Stimulated activated CD8-positive, alpha-beta memory T cell treated with anti-CD3 and anti-CD28 coated beads, Interleukin-7, amount 100 ng/mL, for 4 hours (primary cell): ENCODE data around the gene DCHS2.
"Not testable (repeated sequence)": the region's sequence is repeated elsewhere in the genome, so short reads cannot be mapped to it uniquely, and the experiment has no call there.

Experiments used
- DNase-seq, 2 donors: peaks; one replicate each; pipeline ENCODE4 v3.0.0-alpha.2; 2020; ENCODE audit warnings: low read depth in 2 of 2

The DCHS2 gene

DNA sequence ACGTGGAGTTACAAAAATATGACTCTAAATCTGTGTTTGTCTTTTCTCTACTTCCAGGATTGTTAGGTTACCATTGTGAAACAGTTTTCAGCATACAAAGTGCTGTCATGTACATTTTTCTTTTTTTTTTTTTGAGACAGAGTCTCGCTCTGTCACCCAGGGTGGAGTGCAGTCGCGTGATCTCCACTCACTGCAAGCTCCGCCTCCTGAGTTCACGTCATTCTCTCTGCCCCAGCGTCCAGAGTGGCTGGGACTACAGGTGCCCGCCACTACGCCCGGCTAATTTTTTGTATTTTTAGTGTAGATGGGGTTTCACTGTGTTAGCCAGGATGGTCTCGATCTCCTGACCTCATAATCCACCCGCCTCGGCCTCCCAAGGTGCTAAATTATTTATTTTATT lies 274.2 kb downstream of the DCHS2 start:
- DNase-seq: not testable (repeated sequence)

- DNase-seq: no peak
These were observed 280.1 kb downstream of the DCHS2 start for GRCh38 chr4:154211506-154211905.

DNA sequence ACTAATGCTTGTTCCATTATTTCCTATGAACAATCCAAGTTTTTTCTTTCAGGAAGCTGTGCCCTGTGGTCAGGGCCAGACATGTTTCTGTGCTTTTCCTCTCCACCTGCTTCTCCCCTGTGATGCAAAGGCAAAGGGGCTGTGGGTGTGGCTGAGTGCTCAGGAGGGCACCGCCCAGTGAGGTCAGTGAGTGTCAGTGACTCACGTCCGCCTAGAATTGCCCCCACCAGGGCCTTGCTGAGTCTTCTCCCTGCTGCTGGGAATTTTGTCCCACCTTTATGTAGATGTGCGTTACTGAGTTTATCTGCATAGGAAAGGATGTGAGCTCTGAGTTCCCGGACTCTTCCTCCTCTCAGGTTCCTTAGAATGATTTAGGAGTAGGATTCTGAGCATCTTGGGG lies 283.2 kb downstream of the DCHS2 start:
- DNase-seq: no peak

DNA sequence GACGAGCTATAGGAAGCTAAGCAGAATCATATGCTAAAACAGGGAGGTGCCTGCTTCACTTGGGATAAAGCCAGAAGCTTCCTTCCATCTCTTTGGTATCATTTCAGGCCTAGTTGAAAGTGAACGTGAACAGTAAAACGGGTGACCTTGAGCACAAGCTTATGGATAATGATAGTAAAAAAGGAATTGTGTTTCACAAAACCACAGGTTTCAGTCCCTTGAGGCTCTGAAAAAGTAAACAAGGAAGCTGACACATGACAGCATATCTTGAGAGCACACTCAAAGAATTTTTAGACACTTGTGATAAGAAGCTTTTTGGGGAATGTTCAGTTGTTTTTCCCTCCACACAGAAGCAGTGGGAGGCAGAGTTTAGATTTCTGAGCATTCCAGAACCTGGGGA lies 286.1 kb downstream of the DCHS2 start:
- no peak for DNase-seq

GRCh38 chr4:154194649-154195048 lies 296.9 kb downstream of the DCHS2 start:
- no peak for DNase-seq

GRCh38 chr4:154192585-154192984 lies 299.0 kb downstream of the DCHS2 start:
- no peak for DNase-seq

DNA sequence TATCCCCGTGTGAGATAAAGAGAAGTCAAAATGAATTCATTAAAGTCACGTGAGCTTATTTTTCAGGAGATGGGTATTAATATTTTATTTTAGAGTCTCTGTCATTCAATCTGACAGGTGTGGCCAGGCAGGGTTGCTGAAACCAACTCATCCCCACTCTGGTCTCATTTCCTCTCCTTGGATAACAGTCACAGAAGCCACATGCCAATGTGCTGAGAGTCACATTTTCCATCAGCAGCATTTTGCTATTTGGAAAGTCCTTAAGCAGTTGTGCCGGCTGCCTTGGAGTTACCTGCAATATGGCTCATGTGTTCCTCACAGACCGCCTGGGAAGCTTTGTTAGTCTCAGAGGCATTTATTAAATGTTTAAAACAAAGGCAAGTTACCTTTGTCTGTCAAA lies 302.3 kb downstream of the DCHS2 start:
- no peak for DNase-seq

DNA sequence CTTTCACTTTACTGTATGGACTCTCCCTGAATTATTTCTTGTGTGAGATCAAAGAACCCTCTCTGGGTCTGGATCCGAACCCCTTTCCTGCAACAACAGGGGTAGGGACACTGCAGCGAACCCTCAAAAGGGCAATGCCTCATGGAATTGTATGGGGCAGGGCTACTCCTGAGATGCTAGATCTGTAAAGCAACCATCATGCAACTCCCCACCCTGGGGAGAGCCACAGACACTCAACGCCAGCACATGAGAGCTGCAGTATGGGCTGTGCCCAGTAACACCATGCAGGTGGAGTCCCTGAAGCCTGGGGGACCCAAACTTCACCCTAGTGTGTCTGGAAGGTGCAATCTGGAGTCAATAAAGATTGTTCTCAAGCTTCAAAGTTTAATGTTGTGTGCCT lies 304.7 kb downstream of the DCHS2 start:
- no peak for DNase-seq

GRCh38 chr4:154186035-154186434 lies 305.6 kb downstream of the DCHS2 start:
- DNase-seq: no peak

DNA sequence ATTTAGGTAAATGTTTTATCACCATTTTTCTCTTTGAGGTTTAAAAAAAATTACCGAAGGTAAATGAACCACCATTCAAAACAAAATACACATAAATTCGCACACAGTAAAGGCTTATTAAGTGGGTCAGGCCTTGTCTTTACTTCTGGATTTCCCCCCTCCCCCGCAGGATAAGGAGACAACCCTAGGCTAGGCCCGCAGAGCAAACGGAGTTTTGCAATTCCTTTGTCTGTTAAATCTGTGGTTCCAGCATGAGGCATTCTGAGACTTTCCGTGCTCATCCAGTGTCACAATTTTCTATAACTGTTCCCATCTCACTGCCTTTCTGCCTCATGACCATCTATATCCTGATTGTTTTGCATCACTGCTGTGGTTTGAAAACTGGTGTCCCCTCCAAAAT lies 307.4 kb downstream of the DCHS2 start:
- no peak for DNase-seq

DNA sequence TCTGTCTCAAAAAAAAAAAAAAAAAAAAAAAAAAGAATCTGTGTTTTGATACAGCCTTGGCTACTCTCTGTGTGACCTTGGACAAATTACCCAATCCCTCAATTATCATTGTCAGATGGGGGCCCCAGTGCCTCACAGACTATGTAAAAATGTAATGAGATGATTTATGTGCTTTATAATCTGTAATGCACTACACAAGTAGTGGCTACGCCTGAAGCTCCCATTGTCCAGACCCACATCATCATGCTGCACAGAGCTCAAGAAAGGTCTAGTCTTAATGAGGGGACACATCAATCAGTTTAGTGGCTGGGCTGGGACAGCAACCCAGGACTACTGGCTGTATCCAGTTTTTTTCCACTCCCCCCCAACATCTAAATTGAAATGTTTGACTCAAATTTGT lies 308.3 kb downstream of the DCHS2 start:
- DNase-seq: no peak
